GM23248 (cell line): ENCODE results near the gene ZNF207.

Experiments used
- EZH2 ChIP-seq: fragments of 200-600 bp; sonication (generic); IDR thresholded peaks from 2 replicates; pipeline ENCODE4 v1.6.1; 2018; ENCODE audit warnings: antibody characterized with exemption, mild to moderate bottlenecking; ENCODE audit not compliant: insufficient read depth, poor library complexity, severe bottlenecking
- EZH2phosphoT487 ChIP-seq: fragments of 200-600 bp; sonication (generic); IDR thresholded peaks from 2 replicates; pipeline ENCODE4 v1.6.1; 2018; ENCODE audit warnings: antibody characterized with exemption, moderate library complexity, mild to moderate bottlenecking, low read depth; ENCODE audit not compliant: insufficient read depth

- TF ChIP-seq EZH2phosphoT487 (no peak), EZH2 (no peak)
These were observed 6.4 kb downstream of the ZNF207 start for GRCh38 chr17:32356378-32356743.
